Coronary artery (tissue), 2 donors: Measurements from ENCODE around the gene TIMMDC1.
"Not testable (repeated sequence)": the region's sequence is repeated elsewhere in the genome, so short reads cannot be mapped to it uniquely, and the experiment has no call there.

Experiments
- DNase-seq: peaks from one replicate; pipeline ENCODE4 v3.0.0-alpha.2; 2017; ENCODE audit warnings: low spot score
- H3K27ac ChIP-seq, 2 donors: fragments of 200-600 bp; sonication (generic); one replicate each; pipeline ENCODE4 v1.5.1; 2016 to 2019
- H3K4me3 ChIP-seq: fragments of 200-600 bp; sonication (generic); 2 replicates; pipeline ENCODE4 v1.5.1; 2016; ENCODE audit warnings: mild to moderate bottlenecking, moderate library complexity
- TF ChIP-seq, protein P1 (sequence below): fragments of 200-600 bp; sonication (generic); IDR thresholded peaks from one replicate; pipeline ENCODE4 v1.5.1; 2019; ENCODE audit warnings: antibody characterized with exemption

The TIMMDC1 gene

DNA sequence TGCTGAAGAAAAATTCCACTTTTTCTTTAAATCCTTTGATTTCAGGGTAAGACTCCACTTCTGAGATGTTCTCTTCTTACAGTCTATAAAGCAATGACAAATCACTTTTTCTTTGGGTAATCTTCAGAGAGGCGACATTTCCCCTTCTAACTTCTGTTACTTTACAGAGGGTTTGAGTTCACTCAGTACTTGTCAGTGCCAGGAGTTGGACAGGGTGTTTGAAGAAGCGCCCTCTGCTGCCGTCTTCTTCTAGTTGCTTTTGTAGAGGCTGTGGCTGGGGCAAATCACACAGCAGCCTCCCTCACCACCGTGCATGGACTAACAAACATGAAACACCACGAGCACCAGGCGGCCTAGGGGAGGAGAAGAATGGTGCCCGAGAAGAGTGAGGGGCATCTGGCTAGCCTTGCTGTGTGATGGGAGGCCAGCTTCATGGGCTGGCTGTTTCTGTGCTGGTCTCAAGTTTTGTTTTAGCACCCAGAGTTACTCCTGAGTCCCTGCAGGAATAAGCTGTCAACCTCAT is 61.2 kb downstream of the TIMMDC1 start, which contains the start of gene CD80:
TSS of gene CD80 (minus strand) at position 174 of the 523 bp plus-strand sequence. CDS start 1,886 bp downstream, outside the sequence.
- no peak within 1 kb of the TSS for H3K27ac ChIP-seq
- TF ChIP-seq, protein P1, sequence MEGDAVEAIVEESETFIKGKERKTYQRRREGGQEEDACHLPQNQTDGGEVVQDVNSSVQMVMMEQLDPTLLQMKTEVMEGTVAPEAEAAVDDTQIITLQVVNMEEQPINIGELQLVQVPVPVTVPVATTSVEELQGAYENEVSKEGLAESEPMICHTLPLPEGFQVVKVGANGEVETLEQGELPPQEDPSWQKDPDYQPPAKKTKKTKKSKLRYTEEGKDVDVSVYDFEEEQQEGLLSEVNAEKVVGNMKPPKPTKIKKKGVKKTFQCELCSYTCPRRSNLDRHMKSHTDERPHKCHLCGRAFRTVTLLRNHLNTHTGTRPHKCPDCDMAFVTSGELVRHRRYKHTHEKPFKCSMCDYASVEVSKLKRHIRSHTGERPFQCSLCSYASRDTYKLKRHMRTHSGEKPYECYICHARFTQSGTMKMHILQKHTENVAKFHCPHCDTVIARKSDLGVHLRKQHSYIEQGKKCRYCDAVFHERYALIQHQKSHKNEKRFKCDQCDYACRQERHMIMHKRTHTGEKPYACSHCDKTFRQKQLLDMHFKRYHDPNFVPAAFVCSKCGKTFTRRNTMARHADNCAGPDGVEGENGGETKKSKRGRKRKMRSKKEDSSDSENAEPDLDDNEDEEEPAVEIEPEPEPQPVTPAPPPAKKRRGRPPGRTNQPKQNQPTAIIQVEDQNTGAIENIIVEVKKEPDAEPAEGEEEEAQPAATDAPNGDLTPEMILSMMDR, result no peak
- DNase-seq, result peak; percentile 73
- H3K4me3 ChIP-seq, result no peak within 1 kb of the TSS

DNA sequence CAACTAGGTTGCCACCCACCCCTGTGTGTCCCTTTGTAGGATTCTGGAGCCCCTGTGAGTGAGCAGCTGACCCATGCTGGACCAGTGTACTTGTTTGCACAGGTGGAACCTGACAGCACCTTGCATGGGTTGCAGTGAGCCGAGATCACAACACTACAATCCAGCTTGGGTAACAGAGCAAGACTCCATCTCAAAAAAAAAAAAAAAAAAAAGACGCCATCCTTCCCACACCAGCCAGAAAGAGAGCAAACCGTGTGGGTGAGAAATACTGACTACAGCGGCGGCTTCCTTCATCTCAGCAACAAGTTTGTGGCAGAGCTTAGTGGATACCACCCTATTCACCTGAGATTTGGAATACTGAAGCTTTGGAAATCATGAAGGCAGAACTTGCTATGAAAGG is 61.8 kb downstream of the TIMMDC1 start:
- TF ChIP-seq, protein P1, result no peak
- Histone ChIP-seq H3K4me3 (no peak overlapping the region), H3K27ac (no peak overlapping the region)
- no peak for DNase-seq

DNA sequence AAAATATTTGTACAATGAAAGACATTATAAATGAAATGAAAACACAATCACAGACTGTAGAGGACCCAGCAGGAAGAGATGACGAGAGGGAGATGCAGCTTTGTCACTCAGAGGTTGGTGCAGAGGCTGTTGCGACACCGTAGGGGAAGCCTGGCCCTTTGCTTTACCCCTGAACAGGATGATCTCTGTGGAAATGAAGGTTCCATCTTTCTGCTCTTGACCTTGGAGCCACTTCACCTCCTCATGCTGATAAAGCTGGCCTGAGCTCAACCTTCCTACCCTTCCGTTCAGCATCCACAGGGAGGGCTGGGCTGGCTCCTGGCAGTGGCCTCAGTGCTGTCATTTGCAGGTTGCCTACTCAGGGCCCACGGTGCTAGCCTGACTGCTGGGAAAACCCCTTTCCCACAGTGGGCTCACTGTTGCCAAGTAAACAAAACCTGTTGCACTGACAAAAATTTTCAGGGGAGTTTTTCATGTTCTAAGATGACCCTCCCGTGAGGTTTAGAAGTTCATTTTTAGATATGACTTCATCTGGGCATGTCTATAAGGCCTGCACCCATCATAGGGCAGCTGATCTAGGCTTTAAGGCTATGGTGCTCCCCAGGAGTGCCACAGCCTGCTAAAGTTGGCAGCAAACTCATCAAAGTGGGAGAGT is 64.1 kb downstream of the TIMMDC1 start:
- TF ChIP-seq, protein P1, result no peak
- DNase-seq, result peak; percentile 66
- Histone ChIP-seq H3K4me3 (no peak overlapping the region), H3K27ac (no peak overlapping the region)

DNA sequence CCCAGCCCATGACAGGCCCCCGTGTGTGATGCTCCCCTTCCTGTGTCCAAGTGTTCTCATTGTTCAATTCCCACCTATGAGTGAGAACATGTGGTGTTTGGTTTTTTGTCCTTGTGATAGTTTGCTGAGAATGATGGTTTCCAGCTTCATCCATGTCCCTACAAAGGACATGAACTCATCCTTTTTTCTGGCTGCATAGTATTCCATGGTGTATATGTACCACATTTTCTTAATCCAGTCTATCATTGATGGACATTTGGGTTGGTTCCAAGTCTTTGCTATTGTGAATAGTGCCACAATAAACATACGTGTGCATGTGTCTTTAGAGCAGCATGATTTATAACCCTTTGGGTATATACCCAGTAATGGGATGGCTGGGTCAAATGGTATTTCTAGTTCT is 65.0 kb downstream of the TIMMDC1 start:
- H3K4me3 ChIP-seq, H3K27ac ChIP-seq, DNase-seq: not testable (repeated sequence)

DNA sequence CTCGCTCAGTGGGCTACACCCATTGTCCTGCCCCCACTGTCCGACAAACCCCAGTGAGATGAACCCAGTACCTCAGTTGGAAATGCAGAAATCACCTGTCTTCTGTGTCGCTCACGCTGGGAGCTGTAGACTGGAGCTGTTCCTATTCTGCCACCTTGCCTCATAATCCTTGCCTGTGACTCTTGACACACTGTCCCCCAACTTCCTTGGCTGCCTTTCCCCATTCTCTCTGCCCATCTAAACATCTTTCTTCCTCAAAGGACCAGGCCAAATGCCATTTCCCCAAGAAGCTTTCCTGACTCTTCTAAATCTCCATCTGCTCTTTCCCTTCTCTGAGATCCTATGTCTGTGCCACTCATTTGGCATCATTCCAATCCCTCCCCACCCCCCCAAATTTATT is 70.8 kb downstream of the TIMMDC1 start:
- Histone ChIP-seq H3K27ac (no peak overlapping the region), H3K4me3 (no peak overlapping the region)
- no peak for DNase-seq
- TF ChIP-seq, protein P1, result no peak

DNA sequence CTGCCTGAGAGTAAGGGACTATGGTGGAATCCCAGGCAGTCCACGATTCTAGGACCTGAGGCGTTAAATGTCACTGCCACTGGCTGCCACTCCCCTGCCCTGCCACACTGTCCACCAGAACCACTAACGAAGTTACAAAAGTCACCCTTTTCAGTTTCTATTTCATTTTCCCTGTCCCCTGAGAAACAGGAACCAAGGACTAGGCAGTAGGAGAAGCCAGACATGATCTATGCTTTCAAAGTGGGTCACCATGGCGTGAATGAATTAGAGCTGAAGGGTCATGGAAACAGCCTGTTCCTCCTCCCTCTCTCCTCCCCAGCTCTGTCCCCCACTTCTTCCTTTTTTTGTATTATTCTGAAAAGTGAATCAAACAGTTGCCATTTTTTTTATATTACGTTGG is 71.9 kb downstream of the TIMMDC1 start:
- H3K27ac ChIP-seq, result no peak overlapping the region
- DNase-seq, result no peak
- H3K4me3 ChIP-seq, result no peak overlapping the region
- TF ChIP-seq, protein P1, result no peak

DNA sequence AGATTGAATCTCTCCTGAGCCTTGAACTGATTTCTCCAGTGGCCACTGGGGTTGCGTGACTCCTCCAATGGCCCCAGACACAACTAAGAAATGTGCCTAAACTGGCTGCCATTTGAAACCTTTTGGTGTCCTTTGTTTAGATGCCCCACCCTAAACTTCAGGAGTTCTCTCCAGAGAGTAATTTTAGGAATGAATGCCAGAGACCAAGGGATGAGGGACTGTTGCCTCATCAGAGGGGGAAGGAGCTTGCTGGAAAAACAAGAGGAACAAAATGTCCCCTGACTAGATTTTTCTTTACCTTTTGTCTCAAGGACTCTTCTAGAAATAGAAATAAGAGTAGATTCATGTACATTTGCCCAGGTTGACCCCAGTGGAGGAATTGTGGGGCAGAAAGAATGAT is 72.9 kb downstream of the TIMMDC1 start:
- H3K4me3 ChIP-seq, result no peak overlapping the region
- TF ChIP-seq, protein P1, result no peak
- H3K27ac ChIP-seq, result peak overlapping the region in 1 of 2 donors; percentile 23
- no peak for DNase-seq
